Activated CD4-positive, alpha-beta T cell treated with anti-CD3 and anti-CD28 coated beads, Interleukin-2, amount 50 U/mL, for 48 hours (primary cell): ENCODE results near the gene TRIM2.

ENCODE experiments used
- DNase-seq, 2 experiments: peaks; one replicate each; pipeline ENCODE4 v3.0.0-alpha.2; 2020

TRIM2 gene

GRCh38 chr4:153281476-153281875 is 77.2 kb downstream of the TRIM2 start:
- no peak for DNase-seq

GRCh38 chr4:153282023-153282422 is 77.8 kb downstream of the TRIM2 start:
- DNase-seq, result no peak

GRCh38 chr4:153283260-153283659 is 79.0 kb downstream of the TRIM2 start:
- no peak for DNase-seq

GRCh38 chr4:153290134-153290533 is 85.9 kb downstream of the TRIM2 start:
- DNase-seq, result no peak

GRCh38 chr4:153291562-153291961 is 87.3 kb downstream of the TRIM2 start:
- DNase-seq, result no peak

- no peak for DNase-seq
Measured at GRCh38 chr4:153292897-153293741, 88.9 kb downstream of the TRIM2 start.

- no peak for DNase-seq
Measured at GRCh38 chr4:153293742-153294057, 89.5 kb downstream of the TRIM2 start.

- no peak for DNase-seq
Measured at GRCh38 chr4:153294631-153295030, 90.4 kb downstream of the TRIM2 start.

GRCh38 chr4:153295131-153295755 is 91.0 kb downstream of the TRIM2 start:
- DNase-seq, result no peak

- no peak for DNase-seq
Measured at GRCh38 chr4:153296040-153296823, 92.0 kb downstream of the TRIM2 start.

- no peak for DNase-seq
Measured at GRCh38 chr4:153297116-153297515, 92.9 kb downstream of the TRIM2 start.

- DNase-seq, result no peak
Measured at GRCh38 chr4:153310793-153311192, 106.5 kb downstream of the TRIM2 start.

- DNase-seq, result no peak
Measured at GRCh38 chr4:153314915-153315314, 110.7 kb downstream of the TRIM2 start.

- DNase-seq, result peak in 1 of 2 experiments; percentile 19
Measured at GRCh38 chr4:153318696-153319320, 114.6 kb downstream of the TRIM2 start.

- DNase-seq, result no peak
Measured at GRCh38 chr4:153322791-153323190, 118.5 kb downstream of the TRIM2 start.

GRCh38 chr4:153324046-153324445 is 119.8 kb downstream of the TRIM2 start:
- DNase-seq, result no peak

GRCh38 chr4:153325558-153325957 is 121.3 kb downstream of the TRIM2 start:
- DNase-seq, result no peak

GRCh38 chr4:153326513-153326912 is 122.3 kb downstream of the TRIM2 start:
- DNase-seq, result no peak

GRCh38 chr4:153327247-153327646 is 123.0 kb downstream of the TRIM2 start:
- DNase-seq, result no peak

- no peak for DNase-seq
Measured at GRCh38 chr4:153332936-153333335, 128.7 kb downstream of the TRIM2 start.

- DNase-seq, result no peak
Measured at GRCh38 chr4:153333874-153334273, 129.6 kb downstream of the TRIM2 start.

- no peak for DNase-seq
Measured at GRCh38 chr4:153335665-153336064, 131.4 kb downstream of the TRIM2 start.

GRCh38 chr4:153337686-153338085 is 133.4 kb downstream of the TRIM2 start:
- no peak for DNase-seq
